Head of caudate nucleus (tissue), 42 donors: ENCODE results near the gene MMP28.

ENCODE experiments used
- DNase-seq, 42 donors: peaks; one replicate each; pipeline versions ENCODE4 v3.0.0 to v3.0.0-alpha.2; 2020 to 2021; ENCODE audit warnings: mixed read lengths in 7 of 42
- intact Hi-C: fragments of 100-400 bp; cut with DNase I; formaldehyde crosslinking; loops from one replicate; pipeline ENCODE4 v1.15.0; 2022

Gene MMP28

GRCh38 chr17:35735036-35735805, 60.2 kb downstream of the MMP28 start:
- DNase-seq, result peak in 2 of 42 donors; percentile 35 to 43
- intact Hi-C loops, result no loop called here

DNA sequence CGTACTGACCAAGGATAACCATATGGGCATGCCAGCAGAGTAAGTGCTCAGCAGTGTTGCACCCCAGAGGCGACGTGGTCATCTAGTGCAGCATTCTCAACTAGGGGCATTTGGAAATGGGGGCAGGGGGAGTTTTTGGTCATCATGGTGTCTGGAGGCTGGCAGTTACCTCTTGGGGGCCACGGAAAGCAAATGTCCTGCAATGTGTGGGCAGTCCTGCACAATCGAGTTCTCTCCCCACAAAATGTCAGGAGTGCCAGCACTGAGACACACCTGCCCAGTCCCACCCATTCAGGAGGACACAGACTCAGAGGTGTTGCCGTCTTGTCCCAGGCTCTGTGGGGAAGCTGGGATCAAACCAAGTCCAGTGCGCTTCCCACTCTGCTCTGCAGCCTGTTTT, 61.0 kb downstream of the MMP28 start:
- DNase-seq, result peak in 2 of 42 donors; percentile 23 to 27
- intact Hi-C loops, result no loop called here

GRCh38 chr17:35733366-35733765, 62.1 kb downstream of the MMP28 start:
- intact Hi-C loops, result no loop called here
- DNase-seq, result peak in 2 of 42 donors; percentile 19 to 21

- intact Hi-C loops, result no loop called here
- peak in 1 of 42 donors; percentile 23 for DNase-seq
Measured at GRCh38 chr17:35732806-35733136, 62.7 kb downstream of the MMP28 start.

- intact Hi-C loops, result no loop called here
Measured at GRCh38 chr17:35731917-35732805, 63.3 kb downstream of the MMP28 start.

GRCh38 chr17:35731239-35731916, 64.1 kb downstream of the MMP28 start, which contains the start of gene RASL10B:
TSS of gene RASL10B (plus strand) at chr17:35731639. CDS start at chr17:35735185, 3,546 bp downstream.
- peak; percentile 57 to 92 (median 82) for DNase-seq
- intact Hi-C loops, result no loop called here

More at GRCh38 chr17:35731917-35732805, 63.3 kb downstream of the MMP28 start:
- DNase-seq, result peak in 13 of 42 donors; percentile 27 to 57 (median 48)

- DNase-seq, result peak in 3 of 42 donors; percentile 11 to 29 (median 12)
- intact Hi-C loops, result no loop called here
Measured at GRCh38 chr17:35730400-35731005, 64.9 kb downstream of the MMP28 start.

DNA sequence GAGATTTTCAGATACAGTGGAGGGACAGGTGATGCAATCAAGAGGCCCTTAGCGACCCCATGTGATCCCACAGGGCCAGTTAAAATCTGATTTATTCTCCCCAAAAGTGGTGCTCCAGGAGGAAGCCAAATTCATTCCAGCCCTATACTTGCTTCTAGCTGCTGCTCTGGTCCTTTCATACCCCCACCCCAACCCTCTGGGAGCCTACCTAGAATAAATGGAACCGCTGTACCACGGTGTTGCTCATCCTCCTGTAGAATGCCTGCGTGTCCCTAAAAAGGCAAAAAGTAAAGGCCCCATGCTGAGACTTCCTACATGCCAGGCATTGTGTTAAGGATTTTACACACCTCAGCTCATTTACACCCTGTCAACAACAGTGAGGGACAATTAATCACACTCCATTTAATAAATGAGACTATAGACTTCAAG, 66.0 kb downstream of the MMP28 start:
- intact Hi-C loops, result no loop called here

GRCh38 chr17:35728551-35728950, 66.9 kb downstream of the MMP28 start:
- intact Hi-C loops, result no loop called here

More for the DNA sequence above, 66.0 kb downstream of the MMP28 start:
- DNase-seq, result peak in 2 of 42 donors; percentile 21 to 25

GRCh38 chr17:35727635-35728034, 67.8 kb downstream of the MMP28 start:
- DNase-seq, result peak in 2 of 42 donors; percentile 19 to 22
- intact Hi-C loops, result no loop called here

More at GRCh38 chr17:35728551-35728950, 66.9 kb downstream of the MMP28 start:
- peak in 3 of 42 donors; percentile 13 to 39 (median 27) for DNase-seq

DNA sequence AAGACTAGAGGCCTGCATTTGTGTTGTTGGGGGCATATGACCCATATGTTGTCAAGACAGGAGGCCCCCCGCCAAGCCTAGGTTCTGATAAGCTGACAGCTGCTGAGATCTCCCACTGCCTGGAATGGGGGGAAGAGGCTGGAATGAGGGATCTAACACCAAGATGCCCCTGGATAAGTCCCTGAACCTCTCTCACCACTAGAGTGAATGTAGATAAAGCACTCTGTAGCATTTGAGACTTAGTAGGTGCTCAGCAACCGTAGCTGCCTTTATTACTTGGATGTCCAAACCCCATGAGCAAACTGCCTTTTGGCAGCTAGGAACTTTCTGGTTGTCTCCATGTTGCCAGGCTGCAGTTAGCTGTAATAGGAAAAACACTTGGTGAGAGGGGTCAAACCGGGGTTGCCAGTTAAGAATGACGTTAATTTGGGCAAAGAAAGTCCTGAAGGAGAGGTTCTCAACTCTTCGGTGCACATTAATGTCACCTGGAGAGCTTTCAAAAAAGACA, 68.4 kb downstream of the MMP28 start:
- intact Hi-C loops, result no loop called here
- DNase-seq, result peak in 1 of 42 donors; percentile 12

GRCh38 chr17:35726127-35726952, 69.1 kb downstream of the MMP28 start:
- DNase-seq, result peak in 2 of 42 donors; percentile 48 to 51

DNA sequence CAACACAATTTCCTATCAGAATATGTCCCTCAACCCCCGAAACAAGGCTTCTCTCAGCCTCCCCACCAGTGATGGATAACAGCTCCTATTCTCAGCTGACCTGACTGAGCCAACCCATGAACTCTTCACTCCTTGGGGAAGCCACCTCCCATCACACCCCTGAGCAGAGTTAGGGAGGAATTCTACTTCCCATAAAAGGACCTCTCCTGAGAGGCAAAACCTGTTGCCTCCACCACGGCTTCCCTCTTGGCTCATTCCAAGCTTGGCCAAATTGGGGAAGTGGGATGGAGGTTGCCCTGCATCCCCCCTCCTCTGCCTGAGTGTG, 69.7 kb downstream of the MMP28 start:
- peak in 1 of 42 donors; percentile 10 for DNase-seq
- intact Hi-C loops, result no loop called here

More at GRCh38 chr17:35726127-35726952, 69.1 kb downstream of the MMP28 start:
- intact Hi-C loops, result no loop called here

DNA sequence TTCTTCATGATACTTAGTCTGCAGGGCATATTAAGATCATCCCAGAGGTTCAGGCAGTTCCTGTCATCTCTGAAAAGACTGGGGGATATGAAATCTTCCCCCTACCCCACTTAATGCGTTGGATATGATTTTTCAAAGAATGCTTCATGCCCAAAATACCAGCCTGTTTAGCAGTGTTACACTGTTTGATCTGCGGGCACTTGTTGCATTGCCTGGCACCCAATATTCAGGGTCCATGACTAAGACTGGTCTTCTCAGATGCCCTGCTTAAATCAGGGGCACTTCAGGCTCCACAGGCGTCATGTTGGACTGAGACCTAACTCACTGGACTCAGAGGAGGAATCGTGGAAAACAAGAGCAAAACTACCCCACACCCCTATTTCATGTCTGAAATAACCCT, 70.4 kb downstream of the MMP28 start:
- no peak for DNase-seq
- intact Hi-C loops, result no loop called here

DNA sequence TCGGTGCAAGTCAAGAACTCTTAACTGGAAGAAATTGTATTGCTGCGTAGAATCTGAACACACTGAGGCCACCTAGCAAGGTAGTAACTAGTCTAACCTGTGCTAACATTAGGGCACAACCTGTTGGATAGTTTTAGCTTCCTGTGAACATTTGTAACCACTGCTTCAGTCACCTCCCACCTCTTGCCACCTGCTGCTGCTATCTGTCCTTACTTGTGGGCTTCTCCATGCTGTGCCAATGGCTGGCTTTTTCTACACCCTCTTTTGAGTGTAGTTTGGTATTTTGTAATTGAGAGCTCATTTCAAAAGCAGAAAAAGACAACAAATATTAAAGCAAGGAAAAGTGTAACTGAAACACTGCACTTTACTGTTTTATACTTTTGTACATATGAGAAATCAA, 71.7 kb downstream of the MMP28 start:
- intact Hi-C loops, result no loop called here
- no peak for DNase-seq

- intact Hi-C loops, result no loop called here
- DNase-seq, result no peak
Measured at GRCh38 chr17:35717475-35717874, 78.0 kb downstream of the MMP28 start.

DNA sequence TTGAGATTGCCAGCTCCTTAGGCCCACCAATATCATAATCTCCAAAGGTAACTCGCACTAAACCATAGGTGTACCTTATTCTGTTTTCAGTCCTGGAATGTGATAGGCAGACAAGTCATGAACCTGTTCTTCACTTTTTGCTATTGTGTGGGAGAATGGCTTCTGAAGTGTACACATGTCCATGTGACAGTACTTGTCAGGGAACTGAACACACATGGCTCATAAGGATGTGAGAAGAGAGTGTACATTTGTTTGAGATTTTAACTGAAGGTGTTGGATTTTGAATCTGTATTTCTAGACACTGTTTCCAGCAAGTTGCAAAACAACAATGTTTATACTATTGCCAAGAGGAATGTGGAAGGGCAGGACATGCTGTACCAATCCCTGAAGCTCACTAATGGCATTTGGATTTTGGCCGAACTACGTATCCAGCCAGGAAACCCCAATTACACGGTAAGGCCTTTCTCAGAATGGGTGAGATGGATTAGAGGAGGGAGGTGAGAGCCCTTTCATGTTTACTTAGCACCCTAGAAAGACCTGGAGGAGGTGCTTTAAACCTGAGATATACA, 78.5 kb downstream of the MMP28 start:
- intact Hi-C loops, result no loop called here
- no peak for DNase-seq

GRCh38 chr17:35716173-35716572, 79.3 kb downstream of the MMP28 start:
- intact Hi-C loops, result no loop called here
- DNase-seq, result no peak
